H1 (cell line): ENCODE measurements around the gene PRMT6. TPM values are rescaled to one million over a fixed set of nuclear protein-coding genes. Genes with fewer than 3 reads are reported as not detected.

Experiments
- ASH2L ChIP-seq: fragments of 200-600, 300-600 bp; sonication (generic); IDR thresholded peaks from one replicate; pipeline ENCODE4 v1.7.1; 2017; ENCODE audit warnings: low read length
- BACH1 ChIP-seq: IDR thresholded peaks from 2 replicates; pipeline ENCODE4 v1.6.1; 2012; ENCODE audit warnings: low read length, improper control_type of control experiment
- BRCA1 ChIP-seq: IDR thresholded peaks from 2 replicates; pipeline ENCODE4 v1.6.1; 2012; ENCODE audit warnings: low read depth, low read length, improper control_type of control experiment
- CBX5 ChIP-seq: fragments of 300-800, 300-1000 bp; sonication (generic); IDR thresholded peaks from 2 replicates; pipeline ENCODE4 v1.7.1; 2016; ENCODE audit warnings: antibody characterized with exemption, low read length, low read depth
- CEBPB ChIP-seq: IDR thresholded peaks from 2 replicates; pipeline ENCODE4 v1.6.1; 2012; ENCODE audit warnings: low read depth, low read length
- CREB1 ChIP-seq: IDR thresholded peaks from 2 replicates; pipeline ENCODE4 v1.6.1; 2012; ENCODE audit warnings: inconsistent platforms
- EGR1 ChIP-seq: IDR thresholded peaks from 2 replicates; pipeline ENCODE4 v1.6.1; 2011; ENCODE audit warnings: low read depth, low read length, borderline replicate concordance
- POU5F1 ChIP-seq: IDR thresholded peaks from 2 replicates; pipeline ENCODE4 v1.6.1; 2011; ENCODE audit warnings: low read depth, mild to moderate bottlenecking, low read length, moderate library complexity
- RFX5 ChIP-seq: IDR thresholded peaks from 2 replicates; pipeline ENCODE4 v1.6.1; 2011; ENCODE audit warnings: low read depth, low read length, improper control_type of control experiment, borderline replicate concordance
- RNF2 ChIP-seq: fragments of 200-900, 300-1000 bp; sonication (generic); IDR thresholded peaks from 2 replicates; pipeline ENCODE4 v1.7.1; 2016; ENCODE audit warnings: borderline replicate concordance, low read depth, mild to moderate bottlenecking, antibody characterized with exemption, low read length; ENCODE audit not compliant: poor library complexity, severe bottlenecking; ENCODE audit errors: missing control alignments
- SIN3A ChIP-seq, 2 experiments: IDR thresholded peaks in 1 of 2; conservative IDR thresholded peaks in 1 of 2; 2 replicates each; pipeline ENCODE4 v1.6.1; 2011 to 2012; ENCODE audit warnings: low read length in 2 of 2, improper control_type of control experiment in 1 of 2, low read depth in 1 of 2, mild to moderate bottlenecking in 1 of 2
- polyA plus RNA-seq, 7 experiments: library from polyadenylated mRNA; depleted of rRNA in 3 of 7; stranded (reverse) in 5 of 7; unstranded in 2 of 7; fragments of >200 nt in 5 of 7; fragments of 200-250 nt in 2 of 7; gene quantifications; 1 replicate in 5 of 7; 2 replicates in 1 of 7; 4 replicates in 1 of 7; pipeline versions ENCODE4 v1.2.1 to v1.2.3, GENCODE V29; 2011 to 2013; ENCODE audit warnings: missing spikeins in 2 of 7, mixed read lengths in 2 of 7
- total RNA-seq: library from RNA; stranded (reverse); fragmentation: NEBNext Ultra II Directional; extraction: Animal tissue kit (Norgen Biotek cat#: 25700); gene quantifications from 2 replicates; pipeline ENCODE4 v1.2.1, GENCODE V29; 2021
- TF ChIP-seq, protein P1 (sequence below): fragments of 300-600 bp; sonication (generic); IDR thresholded peaks from 2 replicates; pipeline ENCODE4 v1.7.1; 2012; ENCODE audit warnings: low read length, moderate library complexity, mild to moderate bottlenecking, inconsistent platforms; ENCODE audit not compliant: insufficient replicate concordance

Gene PRMT6
- total and polyA plus RNA-seq, 2 of the 8 experiments (the other 6 are each of a cell fraction or from before 2014, with no cell fraction given) = 23.6 to 38.2 TPM

DNA sequence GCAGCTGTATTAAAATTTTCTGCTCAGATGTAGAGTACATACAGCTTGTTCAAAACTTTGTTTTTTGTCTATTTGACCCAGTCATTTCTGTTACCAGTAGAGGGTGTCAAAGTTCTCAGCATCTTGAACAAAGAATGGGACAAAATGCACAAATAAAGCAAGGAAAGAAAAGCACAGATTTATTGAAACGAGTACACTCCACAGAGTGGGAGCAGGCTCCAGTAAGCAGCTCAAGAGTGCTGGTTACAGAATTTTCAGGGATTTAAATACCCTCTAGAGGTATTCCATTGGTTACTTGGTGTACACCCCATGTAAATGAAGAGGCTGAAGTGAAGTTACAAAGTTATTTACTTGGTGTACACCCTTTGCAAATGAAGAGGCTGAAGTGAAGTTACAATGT is 8.9 kb upstream of the PRMT6 start (continued):
- TF ChIP-seq, protein P1, sequence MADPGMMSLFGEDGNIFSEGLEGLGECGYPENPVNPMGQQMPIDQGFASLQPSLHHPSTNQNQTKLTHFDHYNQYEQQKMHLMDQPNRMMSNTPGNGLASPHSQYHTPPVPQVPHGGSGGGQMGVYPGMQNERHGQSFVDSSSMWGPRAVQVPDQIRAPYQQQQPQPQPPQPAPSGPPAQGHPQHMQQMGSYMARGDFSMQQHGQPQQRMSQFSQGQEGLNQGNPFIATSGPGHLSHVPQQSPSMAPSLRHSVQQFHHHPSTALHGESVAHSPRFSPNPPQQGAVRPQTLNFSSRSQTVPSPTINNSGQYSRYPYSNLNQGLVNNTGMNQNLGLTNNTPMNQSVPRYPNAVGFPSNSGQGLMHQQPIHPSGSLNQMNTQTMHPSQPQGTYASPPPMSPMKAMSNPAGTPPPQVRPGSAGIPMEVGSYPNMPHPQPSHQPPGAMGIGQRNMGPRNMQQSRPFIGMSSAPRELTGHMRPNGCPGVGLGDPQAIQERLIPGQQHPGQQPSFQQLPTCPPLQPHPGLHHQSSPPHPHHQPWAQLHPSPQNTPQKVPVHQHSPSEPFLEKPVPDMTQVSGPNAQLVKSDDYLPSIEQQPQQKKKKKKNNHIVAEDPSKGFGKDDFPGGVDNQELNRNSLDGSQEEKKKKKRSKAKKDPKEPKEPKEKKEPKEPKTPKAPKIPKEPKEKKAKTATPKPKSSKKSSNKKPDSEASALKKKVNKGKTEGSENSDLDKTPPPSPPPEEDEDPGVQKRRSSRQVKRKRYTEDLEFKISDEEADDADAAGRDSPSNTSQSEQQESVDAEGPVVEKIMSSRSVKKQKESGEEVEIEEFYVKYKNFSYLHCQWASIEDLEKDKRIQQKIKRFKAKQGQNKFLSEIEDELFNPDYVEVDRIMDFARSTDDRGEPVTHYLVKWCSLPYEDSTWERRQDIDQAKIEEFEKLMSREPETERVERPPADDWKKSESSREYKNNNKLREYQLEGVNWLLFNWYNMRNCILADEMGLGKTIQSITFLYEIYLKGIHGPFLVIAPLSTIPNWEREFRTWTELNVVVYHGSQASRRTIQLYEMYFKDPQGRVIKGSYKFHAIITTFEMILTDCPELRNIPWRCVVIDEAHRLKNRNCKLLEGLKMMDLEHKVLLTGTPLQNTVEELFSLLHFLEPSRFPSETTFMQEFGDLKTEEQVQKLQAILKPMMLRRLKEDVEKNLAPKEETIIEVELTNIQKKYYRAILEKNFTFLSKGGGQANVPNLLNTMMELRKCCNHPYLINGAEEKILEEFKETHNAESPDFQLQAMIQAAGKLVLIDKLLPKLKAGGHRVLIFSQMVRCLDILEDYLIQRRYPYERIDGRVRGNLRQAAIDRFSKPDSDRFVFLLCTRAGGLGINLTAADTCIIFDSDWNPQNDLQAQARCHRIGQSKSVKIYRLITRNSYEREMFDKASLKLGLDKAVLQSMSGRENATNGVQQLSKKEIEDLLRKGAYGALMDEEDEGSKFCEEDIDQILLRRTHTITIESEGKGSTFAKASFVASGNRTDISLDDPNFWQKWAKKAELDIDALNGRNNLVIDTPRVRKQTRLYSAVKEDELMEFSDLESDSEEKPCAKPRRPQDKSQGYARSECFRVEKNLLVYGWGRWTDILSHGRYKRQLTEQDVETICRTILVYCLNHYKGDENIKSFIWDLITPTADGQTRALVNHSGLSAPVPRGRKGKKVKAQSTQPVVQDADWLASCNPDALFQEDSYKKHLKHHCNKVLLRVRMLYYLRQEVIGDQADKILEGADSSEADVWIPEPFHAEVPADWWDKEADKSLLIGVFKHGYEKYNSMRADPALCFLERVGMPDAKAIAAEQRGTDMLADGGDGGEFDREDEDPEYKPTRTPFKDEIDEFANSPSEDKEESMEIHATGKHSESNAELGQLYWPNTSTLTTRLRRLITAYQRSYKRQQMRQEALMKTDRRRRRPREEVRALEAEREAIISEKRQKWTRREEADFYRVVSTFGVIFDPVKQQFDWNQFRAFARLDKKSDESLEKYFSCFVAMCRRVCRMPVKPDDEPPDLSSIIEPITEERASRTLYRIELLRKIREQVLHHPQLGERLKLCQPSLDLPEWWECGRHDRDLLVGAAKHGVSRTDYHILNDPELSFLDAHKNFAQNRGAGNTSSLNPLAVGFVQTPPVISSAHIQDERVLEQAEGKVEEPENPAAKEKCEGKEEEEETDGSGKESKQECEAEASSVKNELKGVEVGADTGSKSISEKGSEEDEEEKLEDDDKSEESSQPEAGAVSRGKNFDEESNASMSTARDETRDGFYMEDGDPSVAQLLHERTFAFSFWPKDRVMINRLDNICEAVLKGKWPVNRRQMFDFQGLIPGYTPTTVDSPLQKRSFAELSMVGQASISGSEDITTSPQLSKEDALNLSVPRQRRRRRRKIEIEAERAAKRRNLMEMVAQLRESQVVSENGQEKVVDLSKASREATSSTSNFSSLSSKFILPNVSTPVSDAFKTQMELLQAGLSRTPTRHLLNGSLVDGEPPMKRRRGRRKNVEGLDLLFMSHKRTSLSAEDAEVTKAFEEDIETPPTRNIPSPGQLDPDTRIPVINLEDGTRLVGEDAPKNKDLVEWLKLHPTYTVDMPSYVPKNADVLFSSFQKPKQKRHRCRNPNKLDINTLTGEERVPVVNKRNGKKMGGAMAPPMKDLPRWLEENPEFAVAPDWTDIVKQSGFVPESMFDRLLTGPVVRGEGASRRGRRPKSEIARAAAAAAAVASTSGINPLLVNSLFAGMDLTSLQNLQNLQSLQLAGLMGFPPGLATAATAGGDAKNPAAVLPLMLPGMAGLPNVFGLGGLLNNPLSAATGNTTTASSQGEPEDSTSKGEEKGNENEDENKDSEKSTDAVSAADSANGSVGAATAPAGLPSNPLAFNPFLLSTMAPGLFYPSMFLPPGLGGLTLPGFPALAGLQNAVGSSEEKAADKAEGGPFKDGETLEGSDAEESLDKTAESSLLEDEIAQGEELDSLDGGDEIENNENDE = no peak
- TF ChIP-seq ASH2L (no peak), RNF2 (no peak), CEBPB (no peak), BACH1 (no peak), CREB1 (no peak), CBX5 (no peak), RFX5 (no peak), EGR1 (no peak), SIN3A (conservative IDR thresholded peaks at IDR 0.05 in 1 of 2, IDR thresholded peaks at IDR 0.05 in 1 of 2; ENCODE audit: low read depth in 1 of 2, low read length in 2 of 2) (no peak), BRCA1 (no peak), POU5F1 (no peak)
